ENCODE results near the gene HLA-DRB1.

GRCh38 chr6:32625137-32625536, 35.5 kb upstream of the HLA-DRB1 start:
- TF ChIP-seq CTCF (IDR thresholded peaks at IDR 0.05; ENCODE audit: low read length) (no peak), EZH2 (IDR thresholded peaks at IDR 0.05; ENCODE audit: borderline replicate concordance, low read length) (no peak)

Data from OCI-LY1 (cell line).